Activated CD8-positive, alpha-beta memory T cell treated with anti-CD3 and anti-CD28 coated beads for 48 hours (primary cell): ENCODE results near the gene MRPS16.

ENCODE experiments used
- DNase-seq, 3 experiments: peaks; one replicate each; pipeline ENCODE4 v3.0.0-alpha.2; 2020; ENCODE audit warnings: low read depth in 2 of 3, low spot score in 2 of 3

MRPS16 gene

DNA sequence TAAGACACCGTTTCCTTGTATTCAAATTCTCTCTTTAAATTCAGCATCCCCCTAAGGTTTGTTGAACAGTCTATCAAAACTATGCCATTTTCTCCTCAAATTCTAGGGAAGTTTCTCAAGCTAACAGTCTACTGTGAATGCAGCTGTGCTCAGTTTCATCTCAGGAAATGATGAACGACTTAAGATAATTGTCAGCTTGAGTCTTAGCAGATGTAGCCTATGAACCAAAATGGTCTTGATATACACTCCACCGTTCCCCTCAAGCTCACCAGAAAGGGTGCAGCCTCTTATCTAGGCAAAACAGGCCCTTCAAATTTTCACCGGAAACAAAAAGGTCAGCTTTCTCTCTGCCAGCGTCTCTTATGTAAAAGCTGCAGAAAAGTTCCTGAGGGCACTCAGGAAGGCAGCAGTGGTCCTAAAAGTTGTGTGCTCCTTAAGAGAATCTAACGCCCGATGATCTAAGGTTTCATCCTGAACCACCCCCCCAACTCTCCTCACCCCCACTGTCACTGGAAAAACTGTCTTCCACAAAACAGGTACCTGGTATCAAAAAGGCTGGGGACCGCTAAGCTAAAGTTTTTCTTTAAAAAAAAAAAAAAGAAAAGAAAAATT lies 7.5 kb downstream of the MRPS16 start:
- no peak for DNase-seq

DNA sequence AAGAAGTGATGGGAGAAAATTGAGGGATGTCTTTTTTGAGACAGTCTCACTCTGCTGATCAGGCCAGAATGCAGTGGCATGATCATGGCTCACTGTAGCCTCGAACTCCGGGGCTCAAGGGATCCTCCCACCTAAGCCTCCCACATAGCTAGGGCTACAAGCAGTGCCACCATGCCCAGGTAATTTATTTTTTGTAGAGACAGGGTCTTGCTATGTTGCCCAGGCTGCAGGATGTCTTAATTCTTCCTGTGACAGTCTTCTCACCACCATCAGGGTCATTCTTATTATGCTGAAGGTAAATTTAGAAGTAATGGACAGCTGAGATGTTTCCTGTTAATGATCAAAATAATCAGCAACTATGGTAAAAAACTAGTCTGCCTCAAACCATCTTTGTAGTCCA lies 12.5 kb downstream of the MRPS16 start:
- DNase-seq: no peak

DNA sequence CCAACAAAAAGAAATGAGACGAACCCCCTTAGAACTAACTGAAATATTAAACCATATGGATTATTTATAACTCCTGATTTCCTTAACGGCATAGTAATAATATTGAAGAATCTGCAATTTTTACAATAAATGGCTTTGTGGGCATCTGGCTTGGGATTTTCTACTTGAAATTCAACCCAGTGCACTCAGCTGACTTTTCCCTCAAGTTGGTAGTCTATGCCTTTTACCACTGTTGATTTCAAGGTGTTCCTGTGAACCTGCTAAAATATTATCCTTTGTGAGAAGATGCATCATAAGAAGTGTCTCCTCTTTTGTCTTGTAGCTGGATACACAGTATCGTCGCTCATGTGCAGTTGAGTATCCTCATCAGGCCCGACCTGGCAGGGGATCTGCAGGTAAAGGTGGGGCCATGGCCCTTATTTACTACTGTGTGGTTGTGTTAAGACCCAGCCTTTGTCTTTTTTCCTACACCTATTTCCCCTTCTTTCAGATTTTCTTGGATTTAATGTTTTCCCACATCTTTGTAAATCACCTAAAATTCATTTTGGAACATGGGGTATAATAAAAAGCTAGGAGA lies 13.4 kb downstream of the MRPS16 start:
- no peak for DNase-seq

DNA sequence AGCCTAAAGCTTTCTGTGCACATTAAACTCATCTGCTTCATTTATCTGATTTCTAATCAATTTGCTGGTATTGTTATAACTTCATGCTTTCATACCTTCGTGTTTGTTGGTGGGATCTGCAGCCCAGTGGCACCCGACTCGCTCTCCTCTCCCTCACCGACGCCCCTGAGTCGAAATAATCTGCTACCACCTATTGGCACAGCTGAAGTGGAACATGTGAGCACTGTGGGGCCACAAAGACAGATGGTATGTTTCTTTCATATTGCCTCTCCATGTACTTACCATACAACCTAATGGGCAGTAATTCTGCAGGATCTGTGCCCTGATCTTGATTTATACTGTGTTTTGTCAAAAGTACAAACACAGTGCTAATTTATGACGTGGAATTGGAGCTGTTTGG lies 17.7 kb downstream of the MRPS16 start:
- DNase-seq: no peak

DNA sequence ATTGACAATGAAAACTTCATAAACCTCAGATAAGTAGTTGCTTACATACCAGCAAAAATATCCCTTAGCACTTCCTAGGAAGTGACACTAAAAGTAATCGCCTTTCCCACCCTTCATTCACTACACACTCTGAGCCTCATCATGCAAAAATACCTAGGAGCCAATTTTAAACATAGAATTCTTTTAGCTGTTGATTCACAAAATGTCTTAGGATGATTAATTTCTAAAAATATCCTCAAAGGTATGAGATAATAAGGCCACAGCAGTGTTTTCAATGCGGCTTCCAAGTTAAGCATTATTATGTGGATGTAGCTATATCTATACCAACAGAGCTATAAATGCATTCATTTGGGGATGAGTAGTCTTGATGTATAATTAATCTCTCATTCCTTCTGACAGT lies 18.6 kb downstream of the MRPS16 start:
- DNase-seq: no peak

DNA sequence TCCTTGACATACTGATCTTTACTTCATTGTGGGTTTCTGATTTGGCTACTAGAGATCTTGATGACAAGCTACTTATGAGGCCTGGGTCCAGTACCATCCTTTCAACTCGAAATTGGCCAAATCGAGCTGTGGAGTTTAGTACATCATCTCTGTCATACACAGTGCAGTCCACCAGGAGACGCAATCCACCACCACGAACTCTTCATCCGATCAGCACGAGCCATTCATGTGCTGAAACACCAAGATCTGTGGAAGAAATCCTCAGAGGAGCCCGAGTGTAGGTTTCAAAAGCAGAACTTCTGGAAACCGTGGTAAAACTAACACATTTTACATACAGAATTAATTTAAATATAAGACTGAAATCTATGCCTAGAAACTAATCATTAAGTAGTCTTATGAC lies 19.6 kb downstream of the MRPS16 start:
- no peak for DNase-seq

DNA sequence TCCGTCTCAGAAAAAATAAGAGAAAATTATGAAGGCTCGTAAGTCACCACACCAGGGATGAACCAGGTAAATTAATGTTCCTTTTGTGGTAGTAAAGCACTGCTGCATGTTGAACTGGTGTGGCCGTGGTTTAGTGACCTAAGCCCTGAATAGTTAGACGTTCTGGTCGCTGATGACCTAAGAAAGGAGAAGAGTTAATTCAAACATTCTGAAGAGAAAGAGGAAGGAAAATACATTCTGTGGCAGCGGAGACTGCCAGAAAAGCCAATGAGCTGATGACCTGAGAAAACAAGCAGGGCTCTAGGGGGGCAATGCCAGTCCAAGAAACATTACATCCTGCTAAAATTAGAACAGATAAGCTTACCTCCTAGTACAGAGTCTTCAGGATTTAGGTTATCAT lies 22.9 kb downstream of the MRPS16 start:
- no peak for DNase-seq

DNA sequence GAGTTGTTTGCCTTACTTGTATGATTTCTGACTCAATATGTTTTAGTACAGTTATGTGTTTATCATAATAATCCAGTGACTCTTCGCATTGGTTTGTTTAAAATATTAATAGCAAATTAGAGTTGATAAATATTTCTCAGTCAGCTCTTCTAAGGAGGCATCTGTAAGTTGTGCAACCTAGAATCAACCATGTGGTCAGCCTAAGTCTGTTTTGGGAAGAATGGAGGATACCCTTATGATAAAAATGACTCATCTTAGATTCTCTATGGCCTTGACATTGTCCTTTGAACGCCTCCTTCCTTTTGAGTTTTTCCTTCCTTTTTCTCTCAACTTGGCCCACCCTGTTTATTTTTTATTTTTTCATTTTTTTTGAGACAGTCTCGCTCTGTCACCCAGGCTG lies 24.2 kb downstream of the MRPS16 start:
- no peak for DNase-seq

DNA sequence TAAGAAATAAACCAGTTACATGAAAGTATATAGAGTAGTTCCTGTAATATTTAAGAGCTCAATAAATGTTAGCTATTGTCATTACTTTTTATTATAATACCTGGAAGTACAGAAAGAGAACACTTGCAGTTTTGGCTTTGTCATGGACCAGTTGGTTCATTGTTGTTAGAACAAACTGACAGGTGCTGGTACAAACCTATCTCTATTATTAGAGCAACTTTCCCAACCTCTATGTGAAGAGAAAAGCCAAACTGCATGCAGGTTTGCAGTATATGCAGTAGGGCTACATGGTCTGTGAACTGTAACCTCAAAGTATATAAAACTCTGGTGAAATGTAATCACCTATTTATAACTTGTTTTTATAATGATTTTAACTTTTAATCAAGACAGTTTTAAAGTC lies 25.8 kb downstream of the MRPS16 start:
- no peak for DNase-seq

DNA sequence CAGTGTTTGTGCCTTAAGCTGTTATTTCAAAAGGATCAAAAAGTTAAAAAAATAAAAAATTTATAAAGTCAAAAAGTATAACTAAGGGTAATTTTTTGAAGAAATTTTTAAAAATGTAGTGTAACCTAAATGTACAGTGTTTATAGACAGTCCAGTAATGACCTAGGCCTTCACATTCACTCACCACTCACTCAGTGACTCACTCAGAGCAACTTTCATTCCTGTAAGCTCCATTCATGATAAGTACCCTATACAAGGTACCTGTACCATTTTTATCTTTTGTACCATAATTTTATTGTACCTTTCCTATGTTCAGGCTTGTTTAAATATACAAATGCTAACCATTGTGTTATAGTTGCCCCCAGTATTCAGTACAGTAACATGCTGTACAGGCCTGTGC lies 26.9 kb downstream of the MRPS16 start:
- no peak for DNase-seq

DNA sequence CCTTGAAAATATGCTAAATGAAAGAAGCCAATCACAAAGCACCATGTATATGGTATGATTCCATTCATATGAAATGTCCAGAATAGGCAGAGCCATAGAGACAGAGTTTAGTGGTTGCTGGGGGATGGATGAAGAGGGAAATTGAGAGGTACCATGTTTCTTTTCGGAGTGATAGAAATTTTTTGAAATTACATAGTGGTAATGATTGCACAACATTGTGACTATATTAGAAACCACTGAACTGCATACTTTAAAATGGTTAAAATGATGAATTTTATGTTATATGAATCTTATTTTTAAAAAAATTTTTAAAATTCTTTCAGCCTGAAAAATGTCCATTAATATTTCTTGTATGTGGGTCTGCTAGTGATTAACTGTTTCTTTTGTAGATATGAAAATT lies 31.5 kb downstream of the MRPS16 start:
- no peak for DNase-seq

DNA sequence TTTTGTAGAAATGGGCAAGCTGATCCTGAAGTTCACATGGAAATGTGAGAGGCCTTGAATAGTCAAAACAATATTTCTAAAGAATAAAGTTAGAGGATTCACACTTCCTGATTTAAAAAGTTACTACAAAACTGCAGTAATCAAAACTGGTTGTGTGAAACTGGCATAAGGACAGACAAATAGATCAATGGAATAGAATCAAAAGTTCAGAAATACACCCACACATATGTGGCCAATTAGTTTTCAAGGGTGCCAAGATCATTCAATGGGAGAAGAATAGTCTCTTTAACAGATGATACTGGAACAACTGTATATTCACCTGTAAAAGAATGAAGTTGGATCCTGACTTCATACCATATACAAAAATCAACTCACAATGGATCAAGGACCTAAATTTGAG lies 33.1 kb downstream of the MRPS16 start:
- DNase-seq: no peak

DNA sequence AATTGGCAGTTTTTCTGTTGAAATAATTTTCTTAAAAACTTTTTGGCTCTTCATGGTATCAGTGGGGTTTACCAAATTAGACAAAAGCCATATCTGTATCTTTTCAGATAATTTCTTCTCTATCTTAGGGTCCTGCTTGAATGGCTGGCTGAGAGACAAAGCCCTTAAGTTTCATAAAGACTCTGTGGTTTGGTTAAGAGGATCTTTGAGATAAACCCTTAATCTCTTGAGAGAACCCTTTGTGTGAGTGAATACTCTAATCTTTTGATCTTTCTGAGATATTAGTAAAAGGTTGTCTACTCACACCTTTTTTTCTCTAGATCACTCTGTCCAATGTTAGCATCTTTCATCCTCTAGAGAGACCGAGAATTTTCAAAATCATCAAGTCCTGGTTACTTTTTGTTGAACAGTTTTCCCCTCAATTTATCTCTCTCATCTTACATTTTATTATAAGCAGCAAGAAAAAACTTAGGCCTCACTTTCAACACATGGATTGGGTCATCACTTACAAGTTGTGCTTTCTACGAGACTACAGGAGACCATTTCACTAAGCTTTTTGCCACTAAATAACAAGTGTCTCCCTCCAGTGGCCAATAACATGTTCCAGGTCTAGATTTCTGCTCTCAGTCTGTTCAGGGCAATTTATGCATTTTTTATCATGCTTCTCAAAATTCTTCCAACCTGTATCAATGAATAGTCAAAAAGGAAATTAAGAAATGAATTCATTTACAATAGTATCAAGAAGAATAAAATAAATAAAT lies 33.8 kb downstream of the MRPS16 start:
- DNase-seq: no peak

DNA sequence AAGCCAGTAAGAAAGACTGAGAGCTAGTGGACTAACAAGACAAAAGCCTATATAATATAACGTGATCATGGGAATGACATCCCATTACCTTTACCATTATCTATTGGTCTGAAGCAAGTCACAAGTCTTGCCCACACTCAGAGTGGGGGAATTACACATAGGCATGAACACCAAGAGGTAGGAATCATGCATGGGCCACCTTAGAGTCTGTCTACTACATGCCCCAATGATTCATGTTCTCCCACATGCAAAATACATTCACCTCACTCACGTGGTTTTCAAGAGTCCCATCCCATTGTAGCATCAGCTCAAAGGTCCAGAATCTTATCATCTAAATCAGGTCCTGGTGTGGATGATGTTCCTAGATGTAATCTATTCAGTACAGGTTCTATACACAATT lies 34.8 kb downstream of the MRPS16 start:
- DNase-seq: no peak

DNA sequence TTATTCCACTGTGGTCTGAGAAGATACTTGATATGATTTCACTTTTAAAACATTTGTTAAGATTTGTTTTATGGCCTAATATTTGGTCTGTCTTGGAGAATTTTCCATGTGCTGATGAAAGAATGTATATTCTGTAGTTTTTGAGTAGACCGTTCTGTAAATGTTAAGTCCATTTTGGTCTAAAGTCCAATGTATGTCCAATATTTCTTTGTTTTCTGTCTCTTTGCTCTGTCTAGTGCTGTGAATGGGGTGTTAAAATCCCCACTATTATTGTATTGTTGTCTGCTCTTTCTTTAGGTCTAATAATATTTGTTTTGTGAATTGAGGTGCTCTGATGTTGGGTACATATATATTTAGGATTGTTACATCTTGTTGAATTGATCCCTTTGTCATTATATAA lies 36.7 kb downstream of the MRPS16 start:
- no peak for DNase-seq

DNA sequence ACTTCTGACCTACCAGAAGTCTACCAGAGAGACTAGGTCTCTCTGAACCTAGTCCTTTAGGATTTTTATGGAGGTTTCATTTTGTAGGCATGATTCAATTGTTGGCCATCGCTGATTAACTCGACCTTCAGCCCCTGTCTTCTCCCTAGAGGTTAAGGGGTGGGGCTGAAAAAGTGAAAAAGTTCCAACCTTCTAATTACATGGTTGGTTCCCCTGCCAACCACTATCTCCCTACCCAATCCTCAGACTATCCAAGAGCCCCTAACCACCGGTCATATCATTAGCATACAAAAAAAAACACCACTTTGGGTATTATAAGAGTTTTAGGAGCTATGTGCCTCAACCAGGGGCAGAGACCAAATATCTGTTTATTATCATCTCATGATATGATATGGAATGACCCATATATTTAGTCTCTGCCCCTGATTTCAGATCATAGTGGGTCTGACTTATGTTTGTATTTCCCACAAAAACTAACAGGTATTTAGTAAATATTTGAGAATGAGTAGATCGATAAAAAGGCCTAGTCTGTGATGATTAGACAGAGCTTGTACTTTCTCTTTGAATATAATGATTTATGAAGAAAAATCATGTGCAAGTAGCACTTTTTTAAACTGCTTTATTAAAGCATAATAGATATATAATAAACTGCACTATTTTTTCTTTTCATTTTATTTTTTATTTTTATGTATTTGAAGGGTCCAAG lies 41.2 kb downstream of the MRPS16 start:
- DNase-seq: no peak

DNA sequence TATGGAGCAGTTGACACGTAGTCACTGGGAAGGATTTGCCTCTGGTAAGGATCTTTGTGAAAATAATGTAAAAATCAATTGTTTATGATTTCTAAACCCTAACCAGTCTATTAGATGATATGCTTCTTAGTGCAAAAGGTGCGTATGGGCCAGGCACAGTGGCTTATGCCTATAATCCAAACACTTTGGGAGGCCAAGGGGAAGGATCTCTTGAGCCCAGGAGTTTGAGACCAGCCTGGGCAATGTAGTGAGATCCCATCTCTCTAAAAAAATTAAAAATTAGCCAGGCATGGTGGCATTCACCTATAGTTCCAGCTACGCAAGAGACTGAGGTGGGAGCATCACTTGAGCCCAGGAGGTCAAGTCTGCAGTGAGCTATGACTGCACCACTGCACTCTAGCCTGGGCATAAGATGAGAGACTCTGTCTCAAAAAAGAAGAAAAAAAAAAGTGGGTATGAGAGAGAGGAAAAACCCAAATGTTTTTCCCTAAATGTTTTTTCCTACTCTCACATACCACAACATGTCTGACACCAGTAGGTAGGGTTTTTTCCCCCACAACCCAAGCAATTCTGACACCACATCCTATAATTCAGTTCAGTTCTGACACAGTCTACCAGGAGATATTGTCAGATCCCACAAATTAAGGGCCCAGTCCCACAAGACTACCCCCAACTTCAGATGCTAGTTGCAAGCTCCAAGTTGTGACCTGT lies 41.9 kb downstream of the MRPS16 start:
- DNase-seq: no peak

DNA sequence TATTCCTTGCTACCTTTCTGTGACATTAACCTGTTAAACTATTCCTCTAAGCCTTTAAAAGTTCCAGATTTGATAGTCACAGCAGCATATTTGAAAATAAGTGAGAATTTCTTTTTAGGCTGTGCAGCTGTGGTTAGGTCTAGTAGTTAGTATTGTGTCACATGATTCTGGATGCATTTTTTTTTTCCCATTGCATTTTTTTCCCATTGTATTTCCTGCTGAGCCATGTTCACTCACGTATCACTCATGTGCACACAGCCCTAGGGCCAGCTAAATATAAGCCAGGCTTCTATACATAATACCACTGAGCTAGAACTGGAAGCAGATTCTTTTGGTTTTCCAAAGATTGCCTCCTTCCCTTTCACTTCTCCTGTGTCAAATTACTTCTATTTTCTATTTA lies 42.7 kb downstream of the MRPS16 start:
- DNase-seq: no peak

DNA sequence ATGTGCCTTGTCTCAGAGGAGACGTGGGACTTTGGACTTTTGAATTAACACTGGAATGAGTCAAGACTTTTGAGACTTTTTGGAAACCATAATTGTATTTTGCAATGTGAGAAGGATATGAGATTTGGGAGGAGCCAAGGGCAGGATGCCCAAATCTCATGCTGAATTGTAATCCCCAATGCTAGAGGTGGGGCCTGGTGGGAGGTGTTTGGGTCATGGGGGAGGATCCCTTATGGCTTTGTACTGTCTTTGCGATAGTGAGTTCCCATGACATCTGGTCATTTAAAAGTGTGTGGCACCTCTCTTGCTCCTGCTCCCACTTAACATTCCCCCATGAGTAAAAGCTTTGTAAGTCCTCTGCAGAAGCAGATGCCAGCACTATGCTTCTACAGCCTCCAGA lies 44.6 kb downstream of the MRPS16 start:
- no peak for DNase-seq

DNA sequence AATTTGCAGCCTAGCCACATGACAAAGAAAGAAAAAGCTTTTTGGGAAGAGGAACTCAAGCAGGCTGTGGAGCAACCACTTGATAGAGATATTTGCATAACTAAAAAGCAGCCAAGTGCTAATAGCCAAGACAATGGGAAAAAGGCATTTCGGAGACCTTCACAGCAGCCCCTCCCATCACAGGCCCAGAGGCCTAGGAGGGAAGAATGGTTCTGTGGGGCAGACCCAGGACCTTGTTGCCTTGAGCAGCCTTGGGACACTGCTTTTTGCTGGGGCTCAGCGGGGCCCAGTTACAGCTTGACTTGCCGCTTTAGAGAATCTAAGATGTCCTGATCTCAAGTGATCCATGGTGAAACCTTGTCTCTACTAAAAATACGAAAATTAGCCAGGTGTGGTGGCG lies 46.1 kb downstream of the MRPS16 start:
- DNase-seq: no peak

DNA sequence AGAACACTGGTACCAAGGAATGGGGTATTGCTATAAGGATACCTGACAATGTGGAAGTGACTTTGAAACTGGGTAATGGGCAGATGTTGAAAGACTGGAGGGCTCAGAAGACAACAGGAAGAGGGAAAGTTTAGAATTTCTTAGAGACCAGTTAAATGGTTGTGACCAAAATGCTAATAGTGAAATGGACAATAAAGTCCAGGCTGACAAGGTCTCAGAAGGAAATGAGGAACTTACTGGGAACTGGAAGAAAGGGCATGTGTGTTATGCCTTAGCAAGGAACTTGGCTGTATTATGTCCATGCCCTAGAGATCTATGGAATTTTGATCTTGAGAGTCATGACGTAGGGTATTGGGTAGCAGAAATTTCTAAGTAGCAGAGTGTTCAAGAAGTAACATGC lies 46.6 kb downstream of the MRPS16 start:
- no peak for DNase-seq

DNA sequence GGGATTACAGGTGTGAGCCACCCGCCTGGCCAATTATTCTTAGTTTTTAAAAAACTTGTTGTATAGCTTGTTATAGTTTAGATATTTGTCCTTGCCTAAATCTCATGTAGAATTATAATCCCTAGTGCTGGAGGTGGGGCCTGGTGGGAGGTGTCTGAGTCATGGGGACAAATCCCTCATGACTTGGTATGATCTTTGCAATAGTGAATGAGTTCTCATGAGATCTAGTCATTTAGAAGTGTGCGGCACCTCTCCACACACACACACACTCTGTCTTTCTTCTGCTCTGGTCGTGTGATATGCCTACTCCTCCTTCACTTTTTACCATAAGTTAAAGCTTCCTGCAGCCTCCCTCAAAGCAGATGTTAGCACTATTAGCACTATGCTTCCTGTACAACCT lies 47.4 kb downstream of the MRPS16 start:
- no peak for DNase-seq
